Panc1 (cell line): ENCODE measurements around the gene C1S. TPM values are rescaled to one million over a fixed set of nuclear protein-coding genes. Genes with fewer than 3 reads are reported as not detected.

ENCODE experiments used
- ATAC-seq: fragments of 200-7000 bp; cut with Tn5 transposase; 2 replicates; pipeline ENCODE4 v1.9.1; 2020; ENCODE audit warnings: mild to moderate bottlenecking, moderate library complexity
- BruUV-seq: library from RNA; stranded (reverse); fragments of 400-500 nt; replicated peaks from 2 replicates; lab custom pipeline; 2021; lab: Mats Ljungman, UMichigan
- CTCF ChIA-PET: fragments of 300-600 bp; sonication (Branson Sonifier 250); formaldehyde crosslinking; loops from one replicate; lab custom pipeline; 2022; ENCODE audit warnings: antibody characterized with exemption; lab: Charles Lee
- POLR2A ChIA-PET: fragments of 300-600 bp; sonication (Branson Sonifier 250); formaldehyde crosslinking; loops from one replicate; lab custom pipeline; 2022; ENCODE audit warnings: antibody characterized with exemption; lab: Charles Lee
- DNase-seq: peaks from one replicate; pipeline ENCODE4 v3.0.0-alpha.2; 2010; ENCODE audit warnings: low read depth, low spot score
- H3K27ac ChIP-seq: 2 replicates; pipeline ENCODE4 v1.5.1; 2011; ENCODE audit warnings: mild to moderate bottlenecking, low read length, inconsistent platforms
- H3K27me3 ChIP-seq: fragments of 200-500 bp; sonication (Bioruptor generic); 2 replicates; pipeline ENCODE4 v1.6.0; 2014; ENCODE audit warnings: low read length, inconsistent platforms; ENCODE audit not compliant: control insufficient read depth, insufficient read depth
- H3K36me3 ChIP-seq: fragments of 200-500 bp; sonication (Bioruptor generic); 2 replicates; pipeline ENCODE4 v1.5.1; 2014; ENCODE audit warnings: inconsistent platforms, mild to moderate bottlenecking, low read length, moderate library complexity; ENCODE audit not compliant: control insufficient read depth, insufficient read depth
- H3K4me1 ChIP-seq: 2 replicates; pipeline ENCODE4 v1.5.1; 2011; ENCODE audit warnings: inconsistent platforms, mild to moderate bottlenecking, low read length, moderate library complexity; ENCODE audit not compliant: control insufficient read depth, insufficient read depth
- H3K4me3 ChIP-seq, 2 experiments: 2 replicates each; pipeline ENCODE4 v1.5.1; 2011 to 2012; ENCODE audit warnings: low read depth in 2 of 2, low read length in 2 of 2, mild to moderate bottlenecking in 2 of 2, inconsistent platforms in 1 of 2, moderate library complexity in 1 of 2
- H3K9me3 ChIP-seq: fragments of 200-500 bp; sonication (Bioruptor generic); 2 replicates; pipeline ENCODE4 v1.5.1; 2014; ENCODE audit warnings: low read depth, mild to moderate bottlenecking, inconsistent platforms, low read length, moderate library complexity; ENCODE audit not compliant: control insufficient read depth, insufficient read depth
- CTCF ChIP-seq: fragments of 450-650 bp; IDR thresholded peaks from 2 replicates; pipeline ENCODE4 v1.5.1; 2017; ENCODE audit warnings: mild to moderate bottlenecking
- POLR2AphosphoS5 ChIP-seq: IDR thresholded peaks from 2 replicates; pipeline ENCODE4 v1.6.1; 2012; ENCODE audit warnings: mild to moderate bottlenecking, low read depth, low read length, moderate library complexity
- REST ChIP-seq, 2 experiments: IDR thresholded peaks; 2 replicates each; pipeline ENCODE4 v1.6.1; 2011 to 2012; ENCODE audit warnings: low read depth in 2 of 2, control low read depth in 1 of 2, low read length in 1 of 2, mild to moderate bottlenecking in 1 of 2, moderate library complexity in 1 of 2; ENCODE audit not compliant: insufficient read depth in 1 of 2
- SIN3A ChIP-seq: IDR thresholded peaks from 2 replicates; pipeline ENCODE4 v1.6.1; 2012; ENCODE audit warnings: low read depth, mild to moderate bottlenecking, low read length, moderate library complexity, borderline replicate concordance; ENCODE audit not compliant: insufficient read depth
- TCF7L2 ChIP-seq: IDR thresholded peaks from 2 replicates; pipeline ENCODE4 v1.6.1; 2011; ENCODE audit warnings: mild to moderate bottlenecking, low read depth, low read length, inconsistent platforms
- in situ Hi-C: cut with HindIII; loops from 2 replicates; pipeline ENCODE4 v1.10.0; 2016; ENCODE audit warnings: low sequenced_read_pairs, low pct_unique_long_range_greater_than_20kb
- intact Hi-C: fragments of 100-400 bp; cut with micrococcal nuclease; formaldehyde crosslinking; loops from one replicate; pipeline ENCODE4 v1.10.0; 2022; ENCODE audit not compliant: unreplicated experiment
- total RNA-seq: library from RNA; stranded (reverse); gene quantifications from one replicate; pipeline ENCODE4 v1.2.1, GENCODE V29; 2021; ENCODE audit not compliant: unreplicated experiment

C1S gene
- total RNA-seq, 1 experiment from 2014 or later: 1.8 TPM

- no peak overlapping the region for H3K4me3 ChIP-seq
- no peaks in the 10 kb centered on the region for H3K9me3 ChIP-seq
- no TSS peak for BruUV-seq
- no peaks in the 10 kb centered on the region for H3K4me1 ChIP-seq
- CTCF ChIA-PET: no interaction called here
- H3K27ac ChIP-seq: no peak overlapping the region
- intact Hi-C loops: no loop called here
- H3K36me3 ChIP-seq: no peaks in the 10 kb centered on the region
- no peaks in the 10 kb centered on the region for H3K27me3 ChIP-seq
- no peak for DNase-seq
- in situ Hi-C loops: no loop called here
- POLR2A ChIA-PET: interaction anchor here (0.6 kb wide), 1 partner anchor 138 kb away, joined by 3 read pairs; no protein-coding TSS in a partner anchor
- ATAC-seq: no peak
- TF ChIP-seq REST (IDR thresholded peaks at IDR 0.05; ENCODE audit: insufficient read depth in 1 of 2, low read depth in 2 of 2, low read length in 1 of 2) (no peak), SIN3A (no peak), POLR2AphosphoS5 (no peak), TCF7L2 (no peak), CTCF (no peak)
Observed at GRCh38 chr12:7090222-7090998, 29.9 kb downstream of the C1S start.

GRCh38 chr12:7091171-7091570 is 30.7 kb downstream of the C1S start:
- ChIA-PET POLR2A (no interaction called here), CTCF (no interaction called here)
- intact Hi-C loops: no loop called here
- Histone ChIP-seq H3K27me3 (no peaks in the 10 kb centered on the region), H3K4me1 (no peaks in the 10 kb centered on the region), H3K4me3 (no peak overlapping the region), H3K27ac (no peak overlapping the region), H3K9me3 (no peaks in the 10 kb centered on the region), H3K36me3 (no peaks in the 10 kb centered on the region)
- ATAC-seq (no peak), DNase-seq (no peak)
- no TSS peak for BruUV-seq
- in situ Hi-C loops: no loop called here
- TF ChIP-seq CTCF (no peak), POLR2AphosphoS5 (no peak), REST (IDR thresholded peaks at IDR 0.05; ENCODE audit: insufficient read depth in 1 of 2, low read depth in 2 of 2, low read length in 1 of 2) (no peak), SIN3A (no peak)
